Activated naive CD8-positive, alpha-beta T cell treated with anti-CD3 and anti-CD28 coated beads, Interleukin-2, amount 10 ng/mL, durations not matched to agents 7 days and 5 days (primary cell): ENCODE data around the gene GALNT17. TPM values are rescaled to one million over a fixed set of nuclear protein-coding genes. Genes with fewer than 3 reads are reported as not detected.

ENCODE experiments used
- ATAC-seq: fragments of 150-1000 bp; cut with Tn5 transposase; one replicate; pipeline ENCODE4 v1.10.0; 2021; ENCODE audit warnings: low read depth, moderate library complexity
- POLR2A ChIA-PET: fragments of 350-600 bp; sonication (Branson Sonifier 250); formaldehyde crosslinking; loops from one replicate; lab custom pipeline; 2021; ENCODE audit warnings: antibody characterized with exemption; lab: Charles Lee
- DNase-seq: peaks from one replicate; pipeline ENCODE4 v3.0.0; 2021
- H3K27ac Mint-ChIP-seq: one replicate; pipeline ENCODE4 v1.8.0; 2022; ENCODE audit warnings: mild to moderate bottlenecking, mixed read lengths
- H3K27me3 Mint-ChIP-seq: one replicate; pipeline ENCODE4 v1.8.0; 2022; ENCODE audit warnings: mild to moderate bottlenecking, moderate library complexity, mixed read lengths
- H3K36me3 Mint-ChIP-seq: one replicate; pipeline ENCODE4 v1.8.0; 2021; ENCODE audit warnings: mild to moderate bottlenecking, mixed read lengths
- H3K4me1 Mint-ChIP-seq: one replicate; pipeline ENCODE4 v1.8.0; 2021; ENCODE audit warnings: mixed read lengths
- H3K4me3 Mint-ChIP-seq: one replicate; pipeline ENCODE4 v1.8.0; 2022; ENCODE audit warnings: mild to moderate bottlenecking, moderate library complexity, mixed read lengths
- H3K9me3 Mint-ChIP-seq: one replicate; pipeline ENCODE4 v1.8.0; 2021; ENCODE audit warnings: mixed read lengths
- total RNA-seq, 2 experiments: library from RNA; stranded (reverse); gene quantifications; one replicate each; pipeline ENCODE4 v1.2.3, GENCODE V29; 2021

Gene GALNT17
- total RNA-seq, 2 experiments from 2014 or later, result not detected

- H3K4me3 Mint-ChIP-seq, result no peak overlapping the region
- H3K36me3 Mint-ChIP-seq, result no peaks in the 10 kb centered on the region
- no peak for ATAC-seq
- peaks cover 1% of the 10 kb centered on the region for H3K4me1 Mint-ChIP-seq
- no peak for DNase-seq
- H3K27ac Mint-ChIP-seq, result no peak overlapping the region
- POLR2A ChIA-PET, result no interaction called here
- peaks cover 15% of the 10 kb centered on the region for H3K27me3 Mint-ChIP-seq
- H3K9me3 Mint-ChIP-seq, result peaks cover 8% of the 10 kb centered on the region
These were observed 3.7 kb downstream of the GALNT17 start for GRCh38 chr7:71135663-71136062.

- no peaks in the 10 kb centered on the region for H3K4me1 Mint-ChIP-seq
- ATAC-seq, result no peak
- no peak overlapping the region for H3K4me3 Mint-ChIP-seq
- POLR2A ChIA-PET, result no interaction called here
- peaks cover 12% of the 10 kb centered on the region for H3K9me3 Mint-ChIP-seq
- H3K27ac Mint-ChIP-seq, result no peak overlapping the region
- H3K36me3 Mint-ChIP-seq, result no peaks in the 10 kb centered on the region
- DNase-seq, result no peak
- peaks cover 9% of the 10 kb centered on the region for H3K27me3 Mint-ChIP-seq
These were observed 5.5 kb downstream of the GALNT17 start for GRCh38 chr7:71137479-71137878.

- H3K4me3 Mint-ChIP-seq, result no peak overlapping the region
- no peaks in the 10 kb centered on the region for H3K27me3 Mint-ChIP-seq
- no peaks in the 10 kb centered on the region for H3K4me1 Mint-ChIP-seq
These were observed 8.3 kb downstream of the GALNT17 start for GRCh38 chr7:71140264-71140663.

GRCh38 chr7:71144963-71145362, 13.0 kb downstream of the GALNT17 start:
- Mint-ChIP-seq H3K27me3 (no peaks in the 10 kb centered on the region), H3K4me1 (no peaks in the 10 kb centered on the region), H3K36me3 (no peaks in the 10 kb centered on the region), H3K9me3 (peaks cover 12% of the 10 kb centered on the region), H3K27ac (no peak overlapping the region), H3K4me3 (no peak overlapping the region)
- DNase-seq (no peak), ATAC-seq (no peak)
- POLR2A ChIA-PET, result no interaction called here

More at GRCh38 chr7:71140264-71140663, 8.3 kb downstream of the GALNT17 start:
- no peak for DNase-seq
- ATAC-seq, result no peak
- Mint-ChIP-seq H3K9me3 (peaks cover 14% of the 10 kb centered on the region), H3K36me3 (no peaks in the 10 kb centered on the region), H3K27ac (no peak overlapping the region)
- POLR2A ChIA-PET, result no interaction called here

- ATAC-seq, result no peak
- H3K4me1 Mint-ChIP-seq, result no peaks in the 10 kb centered on the region
These were observed 14.3 kb downstream of the GALNT17 start for GRCh38 chr7:71145906-71146901.

GRCh38 chr7:71148098-71148497, 16.2 kb downstream of the GALNT17 start:
- Mint-ChIP-seq H3K27me3 (no peaks in the 10 kb centered on the region), H3K9me3 (peaks cover 11% of the 10 kb centered on the region), H3K4me3 (no peak overlapping the region), H3K27ac (no peak overlapping the region), H3K36me3 (no peaks in the 10 kb centered on the region), H3K4me1 (no peaks in the 10 kb centered on the region)
- POLR2A ChIA-PET, result no interaction called here
- no peak for DNase-seq
- ATAC-seq, result no peak

More at GRCh38 chr7:71145906-71146901, 14.3 kb downstream of the GALNT17 start:
- Mint-ChIP-seq H3K27ac (no peak overlapping the region), H3K4me3 (no peak overlapping the region), H3K9me3 (peaks cover 15% of the 10 kb centered on the region), H3K36me3 (no peaks in the 10 kb centered on the region), H3K27me3 (no peaks in the 10 kb centered on the region)
- DNase-seq, result no peak
- POLR2A ChIA-PET, result no interaction called here

- no peaks in the 10 kb centered on the region for H3K27me3 Mint-ChIP-seq
- no peaks in the 10 kb centered on the region for H3K36me3 Mint-ChIP-seq
- H3K27ac Mint-ChIP-seq, result no peak overlapping the region
- H3K9me3 Mint-ChIP-seq, result peaks cover 12% of the 10 kb centered on the region
- POLR2A ChIA-PET, result no interaction called here
- no peak for DNase-seq
- ATAC-seq, result no peak
- H3K4me3 Mint-ChIP-seq, result no peak overlapping the region
- no peaks in the 10 kb centered on the region for H3K4me1 Mint-ChIP-seq
These were observed 23.3 kb downstream of the GALNT17 start for GRCh38 chr7:71155236-71155635.

GRCh38 chr7:71157757-71158156, 25.8 kb downstream of the GALNT17 start:
- H3K4me1 Mint-ChIP-seq, result no peaks in the 10 kb centered on the region
- H3K36me3 Mint-ChIP-seq, result no peaks in the 10 kb centered on the region
- POLR2A ChIA-PET, result no interaction called here
- H3K27ac Mint-ChIP-seq, result no peak overlapping the region
- no peak for DNase-seq
- H3K9me3 Mint-ChIP-seq, result peaks cover 9% of the 10 kb centered on the region
- ATAC-seq, result no peak
- H3K27me3 Mint-ChIP-seq, result no peaks in the 10 kb centered on the region
- H3K4me3 Mint-ChIP-seq, result no peak overlapping the region

GRCh38 chr7:71165708-71166107, 33.8 kb downstream of the GALNT17 start:
- POLR2A ChIA-PET, result no interaction called here
- H3K4me1 Mint-ChIP-seq, result no peaks in the 10 kb centered on the region
- ATAC-seq (no peak), DNase-seq (no peak)
- peaks cover 11% of the 10 kb centered on the region for H3K9me3 Mint-ChIP-seq
- H3K27ac Mint-ChIP-seq, result no peak overlapping the region
- H3K4me3 Mint-ChIP-seq, result no peak overlapping the region
- no peaks in the 10 kb centered on the region for H3K27me3 Mint-ChIP-seq
- no peaks in the 10 kb centered on the region for H3K36me3 Mint-ChIP-seq

- DNase-seq (no peak), ATAC-seq (no peak)
- POLR2A ChIA-PET, result no interaction called here
- Mint-ChIP-seq H3K4me3 (no peak overlapping the region), H3K27me3 (no peaks in the 10 kb centered on the region), H3K27ac (no peak overlapping the region), H3K36me3 (no peaks in the 10 kb centered on the region), H3K4me1 (no peaks in the 10 kb centered on the region), H3K9me3 (peaks cover 17% of the 10 kb centered on the region)
These were observed 39.5 kb downstream of the GALNT17 start for GRCh38 chr7:71171476-71171875.

GRCh38 chr7:71173955-71174354, 42.0 kb downstream of the GALNT17 start:
- ATAC-seq (no peak), DNase-seq (no peak)
- POLR2A ChIA-PET, result no interaction called here
- no peaks in the 10 kb centered on the region for H3K36me3 Mint-ChIP-seq
- H3K4me1 Mint-ChIP-seq, result no peaks in the 10 kb centered on the region
- peaks cover 17% of the 10 kb centered on the region for H3K9me3 Mint-ChIP-seq
- H3K4me3 Mint-ChIP-seq, result no peak overlapping the region
- no peak overlapping the region for H3K27ac Mint-ChIP-seq
- H3K27me3 Mint-ChIP-seq, result no peaks in the 10 kb centered on the region

GRCh38 chr7:71182438-71182935, 50.5 kb downstream of the GALNT17 start:
- no peak for DNase-seq
- Mint-ChIP-seq H3K27ac (no peak overlapping the region), H3K4me3 (no peak overlapping the region), H3K27me3 (no peaks in the 10 kb centered on the region), H3K36me3 (no peaks in the 10 kb centered on the region), H3K4me1 (no peaks in the 10 kb centered on the region), H3K9me3 (peaks cover 10% of the 10 kb centered on the region)
- POLR2A ChIA-PET, result no interaction called here
- no peak for ATAC-seq

- Mint-ChIP-seq H3K4me1 (no peaks in the 10 kb centered on the region), H3K27ac (no peak overlapping the region), H3K36me3 (no peaks in the 10 kb centered on the region), H3K27me3 (no peaks in the 10 kb centered on the region), H3K4me3 (no peak overlapping the region), H3K9me3 (peaks cover 16% of the 10 kb centered on the region)
- POLR2A ChIA-PET, result no interaction called here
- DNase-seq (no peak), ATAC-seq (no peak)
These were observed 52.2 kb downstream of the GALNT17 start for GRCh38 chr7:71184136-71184535.

- peaks cover 20% of the 10 kb centered on the region for H3K9me3 Mint-ChIP-seq
- ATAC-seq (no peak), DNase-seq (no peak)
- no peaks in the 10 kb centered on the region for H3K27me3 Mint-ChIP-seq
- H3K27ac Mint-ChIP-seq, result no peak overlapping the region
- POLR2A ChIA-PET, result no interaction called here
- H3K36me3 Mint-ChIP-seq, result no peaks in the 10 kb centered on the region
- H3K4me3 Mint-ChIP-seq, result no peak overlapping the region
- no peaks in the 10 kb centered on the region for H3K4me1 Mint-ChIP-seq
These were observed 52.7 kb downstream of the GALNT17 start for GRCh38 chr7:71184609-71185008.
